ENCODE results near the gene PRTG. TPM values are rescaled to one million over a fixed set of nuclear protein-coding genes. Genes with fewer than 3 reads are reported as not detected.

Gene PRTG
- total and polyA plus RNA-seq, 9 of the 15 experiments (the other 6 are each of a cell fraction or from before 2014, with no cell fraction given) = under 0.01 to 0.14 (median 0.06) TPM; not detected in 1

DNA sequence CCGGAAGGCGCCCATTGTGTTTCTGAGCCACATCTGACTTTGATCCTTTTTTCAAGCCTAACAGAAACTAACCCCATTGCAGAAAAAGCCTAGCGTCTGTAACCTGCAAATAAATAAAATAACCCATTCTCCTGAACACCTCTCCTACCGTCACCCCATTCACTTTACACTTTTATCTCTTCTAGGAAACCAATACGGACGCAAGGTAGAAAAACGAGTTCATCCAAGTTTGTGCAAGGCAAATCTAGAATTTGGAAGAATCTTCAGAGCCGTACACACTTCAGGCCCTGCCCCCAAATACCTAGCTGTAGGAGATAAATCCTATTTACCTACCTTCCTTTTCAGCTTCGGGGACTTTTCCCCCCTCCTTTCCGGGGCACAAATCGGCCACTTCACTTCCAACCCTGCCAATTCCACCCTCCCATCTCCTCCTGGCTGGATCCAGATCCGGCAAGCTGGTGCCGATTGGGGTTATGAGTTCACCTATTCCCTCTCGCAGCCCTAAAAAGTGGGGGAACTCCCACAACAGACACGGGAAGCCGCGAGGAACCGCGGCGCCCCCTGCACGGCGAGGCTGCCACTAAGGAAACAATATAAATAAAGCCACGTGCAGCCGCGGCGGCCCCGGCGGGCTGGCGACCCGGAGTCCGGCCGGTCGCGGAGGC is 987 bp downstream of the PRTG start (continued):
- TF ChIP-seq, protein P1, sequence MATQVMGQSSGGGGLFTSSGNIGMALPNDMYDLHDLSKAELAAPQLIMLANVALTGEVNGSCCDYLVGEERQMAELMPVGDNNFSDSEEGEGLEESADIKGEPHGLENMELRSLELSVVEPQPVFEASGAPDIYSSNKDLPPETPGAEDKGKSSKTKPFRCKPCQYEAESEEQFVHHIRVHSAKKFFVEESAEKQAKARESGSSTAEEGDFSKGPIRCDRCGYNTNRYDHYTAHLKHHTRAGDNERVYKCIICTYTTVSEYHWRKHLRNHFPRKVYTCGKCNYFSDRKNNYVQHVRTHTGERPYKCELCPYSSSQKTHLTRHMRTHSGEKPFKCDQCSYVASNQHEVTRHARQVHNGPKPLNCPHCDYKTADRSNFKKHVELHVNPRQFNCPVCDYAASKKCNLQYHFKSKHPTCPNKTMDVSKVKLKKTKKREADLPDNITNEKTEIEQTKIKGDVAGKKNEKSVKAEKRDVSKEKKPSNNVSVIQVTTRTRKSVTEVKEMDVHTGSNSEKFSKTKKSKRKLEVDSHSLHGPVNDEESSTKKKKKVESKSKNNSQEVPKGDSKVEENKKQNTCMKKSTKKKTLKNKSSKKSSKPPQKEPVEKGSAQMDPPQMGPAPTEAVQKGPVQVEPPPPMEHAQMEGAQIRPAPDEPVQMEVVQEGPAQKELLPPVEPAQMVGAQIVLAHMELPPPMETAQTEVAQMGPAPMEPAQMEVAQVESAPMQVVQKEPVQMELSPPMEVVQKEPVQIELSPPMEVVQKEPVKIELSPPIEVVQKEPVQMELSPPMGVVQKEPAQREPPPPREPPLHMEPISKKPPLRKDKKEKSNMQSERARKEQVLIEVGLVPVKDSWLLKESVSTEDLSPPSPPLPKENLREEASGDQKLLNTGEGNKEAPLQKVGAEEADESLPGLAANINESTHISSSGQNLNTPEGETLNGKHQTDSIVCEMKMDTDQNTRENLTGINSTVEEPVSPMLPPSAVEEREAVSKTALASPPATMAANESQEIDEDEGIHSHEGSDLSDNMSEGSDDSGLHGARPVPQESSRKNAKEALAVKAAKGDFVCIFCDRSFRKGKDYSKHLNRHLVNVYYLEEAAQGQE (IDR thresholded peaks at IDR 0.05; ENCODE audit: borderline replicate concordance) = 0 out of 2 replicates have a peak, but pooled peaks have one; percentile 1
- TF ChIP-seq, protein P1 (CRISPR knock-in tag; IDR thresholded peaks at IDR 0.05; ENCODE audit: low read depth) = no peak
- TF ChIP-seq E2F6 (IDR thresholded peaks at IDR 0.05; ENCODE audit: borderline replicate concordance in 1 of 2, extremely low read depth in 1 of 2, insufficient read depth in 1 of 2, insufficient read length in 1 of 2, low read depth in 1 of 2, low read length in 1 of 2, poor library complexity in 1 of 2, severe bottlenecking in 1 of 2) = peak in 1 of 2 experiments; percentile 31

All from K562 (cell line).